ENCODE measurements around the gene SRGAP1. TPM values are rescaled to one million over a fixed set of nuclear protein-coding genes. Genes with fewer than 3 reads are reported as not detected.

Gene SRGAP1
- total RNA-seq, 1 donor from 2014 or later: 2.3 TPM

- DNase-seq: no peak
- H3K9me3 ChIP-seq (replicated peaks): no peaks in the 10 kb centered on the region
- no peak overlapping the region for H3K4me3 ChIP-seq
- H3K4me1 ChIP-seq: peaks cover 23% of the 10 kb centered on the region
- no peaks in the 10 kb centered on the region for H3K36me3 ChIP-seq
- intact Hi-C loops (cut with micrococcal nuclease): no loop called here
- TF ChIP-seq CTCF (IDR thresholded peaks at IDR 0.05; ENCODE audit: borderline replicate concordance): no peak
- no peak overlapping the region for H3K27ac ChIP-seq (replicated peaks)
- H3K27me3 ChIP-seq (ENCODE audit: low read depth): no peaks in the 10 kb centered on the region
Measured at GRCh38 chr12:63935361-63935760, 90.9 kb downstream of the SRGAP1 start.

- intact Hi-C loops (cut with micrococcal nuclease): no loop called here
- no peak overlapping the region for H3K4me3 ChIP-seq
- no peaks in the 10 kb centered on the region for H3K27me3 ChIP-seq (ENCODE audit: low read depth)
- no peaks in the 10 kb centered on the region for H3K9me3 ChIP-seq (replicated peaks)
- no peak for TF ChIP-seq CTCF (IDR thresholded peaks at IDR 0.05; ENCODE audit: borderline replicate concordance)
- peaks cover 41% of the 10 kb centered on the region for H3K4me1 ChIP-seq
- no peaks in the 10 kb centered on the region for H3K36me3 ChIP-seq
- no peak for DNase-seq
- H3K27ac ChIP-seq (replicated peaks): no peak overlapping the region
Measured at GRCh38 chr12:63937378-63938316, 93.1 kb downstream of the SRGAP1 start.

GRCh38 chr12:63940310-63941005 is 96.0 kb downstream of the SRGAP1 start:
- Histone ChIP-seq H3K27ac (replicated peaks) (peak overlapping the region; percentile 53), H3K4me1 (peaks cover 47% of the 10 kb centered on the region), H3K27me3 (ENCODE audit: low read depth) (no peaks in the 10 kb centered on the region), H3K36me3 (no peaks in the 10 kb centered on the region), H3K9me3 (replicated peaks) (no peaks in the 10 kb centered on the region), H3K4me3 (no peak overlapping the region)
- no peak for DNase-seq
- intact Hi-C loops (cut with micrococcal nuclease): no loop called here
- no peak for TF ChIP-seq CTCF (IDR thresholded peaks at IDR 0.05; ENCODE audit: borderline replicate concordance)

GRCh38 chr12:63941166-63941800 is 96.8 kb downstream of the SRGAP1 start:
- intact Hi-C loops (cut with micrococcal nuclease): no loop called here
- no peaks in the 10 kb centered on the region for H3K36me3 ChIP-seq
- H3K4me3 ChIP-seq: no peak overlapping the region
- TF ChIP-seq CTCF (IDR thresholded peaks at IDR 0.05; ENCODE audit: borderline replicate concordance): no peak
- no peaks in the 10 kb centered on the region for H3K9me3 ChIP-seq (replicated peaks)
- peaks cover 47% of the 10 kb centered on the region for H3K4me1 ChIP-seq
- no peak for DNase-seq
- peak overlapping the region; percentile 53 for H3K27ac ChIP-seq (replicated peaks)
- H3K27me3 ChIP-seq (ENCODE audit: low read depth): no peaks in the 10 kb centered on the region

GRCh38 chr12:63941879-63942278 is 97.4 kb downstream of the SRGAP1 start:
- no peak for TF ChIP-seq CTCF (IDR thresholded peaks at IDR 0.05; ENCODE audit: borderline replicate concordance)
- DNase-seq: no peak
- peak overlapping the region; percentile 53 for H3K27ac ChIP-seq (replicated peaks)
- intact Hi-C loops (cut with micrococcal nuclease): no loop called here
- H3K9me3 ChIP-seq (replicated peaks): no peaks in the 10 kb centered on the region
- no peak overlapping the region for H3K4me3 ChIP-seq
- no peaks in the 10 kb centered on the region for H3K27me3 ChIP-seq (ENCODE audit: low read depth)
- no peaks in the 10 kb centered on the region for H3K36me3 ChIP-seq
- H3K4me1 ChIP-seq: peaks cover 47% of the 10 kb centered on the region

Measured in left ventricle myocardium inferior (tissue), 1 donor.